Activated T-helper 17 cell treated with anti-CD3 and anti-CD28 coated beads, Interleukin-2, amount 50 U/mL, for 72 hours (primary cell): Measurements from ENCODE around the gene DNAJA3. TPM values are rescaled to one million over a fixed set of nuclear protein-coding genes. Genes with fewer than 3 reads are reported as not detected.

Source experiments
- total RNA-seq, 2 donors: library from RNA; stranded (reverse); gene quantifications; one replicate each; pipeline ENCODE4 v1.2.3, GENCODE V29; 2022

DNAJA3 gene
- total RNA-seq, 2 donors from 2014 or later, result 50.3 to 81.1 TPM

Other genes starting within 250 kb of the DNAJA3 start
- gene SRL, start 183.8 kb upstream of the DNAJA3 start, total RNA-seq, result not detected
- 10 to 100 TPM; 14.5 to 27.2 TPM for gene TFAP4, start 152.8 kb upstream of the DNAJA3 start, total RNA-seq
- 1 to 10 TPM in 1 of 2 donors, under 1 TPM in 1; 0.37 to 1.6 TPM for gene GLIS2, start 109.8 kb upstream of the DNAJA3 start, total RNA-seq
- 10 to 100 TPM; 40.4 to 74.7 TPM for gene PAM16, start 74.5 kb upstream of the DNAJA3 start, total RNA-seq
- gene VASN, start 54.0 kb upstream of the DNAJA3 start, total RNA-seq, result under 1 TPM; 0.11 to 0.29 TPM
- 100 to 1,000 TPM in 1 of 2 donors, 10 to 100 TPM in 1; 82.6 to 114 TPM for gene CORO7, start 9.3 kb upstream of the DNAJA3 start, total RNA-seq
- 10 to 100 TPM; 56.5 to 63.2 TPM for gene NMRAL1, start 48.8 kb downstream of the DNAJA3 start, total RNA-seq
- gene HMOX2, start 50.5 kb downstream of the DNAJA3 start, total RNA-seq, result 10 to 100 TPM; 60.0 to 92.1 TPM
- 10 to 100 TPM; 24.5 to 31.2 TPM for gene CDIP1, start 112.9 kb downstream of the DNAJA3 start, total RNA-seq
- not detected for gene C16orf96, start 130.5 kb downstream of the DNAJA3 start, total RNA-seq
- gene UBALD1, start 189.0 kb downstream of the DNAJA3 start, total RNA-seq, result 10 to 100 TPM; 16.6 to 24.5 TPM
- gene MGRN1, start 199.0 kb downstream of the DNAJA3 start, total RNA-seq, result 10 to 100 TPM; 63.5 to 66.3 TPM